Ovary (tissue), 9 donors: ENCODE results near the gene ITGB6. TPM values are rescaled to one million over a fixed set of nuclear protein-coding genes. Genes with fewer than 3 reads are reported as not detected.
"Not testable (repeated sequence)": the region's sequence is repeated elsewhere in the genome, so short reads cannot be mapped to it uniquely, and the experiment has no call there.

Source experiments
- DNase-seq, 5 donors: peaks; one replicate each; pipeline ENCODE4 v3.0.0-alpha.2; 2019 to 2020
- H3K27ac ChIP-seq, 2 donors: fragments of 200-600 bp; one replicate each; pipeline versions ENCODE4 v1.5.1 to v1.8.0; 2019 to 2022
- H3K27me3 ChIP-seq: fragments of 200-600 bp; one replicate; pipeline ENCODE4 v1.8.0; 2022
- H3K36me3 ChIP-seq: fragments of 200-600 bp; sonication (generic); one replicate; pipeline ENCODE4 v1.5.1; 2019
- H3K4me1 ChIP-seq: one replicate; pipeline ENCODE4 v1.8.1; 2013; ENCODE audit warnings: mild to moderate bottlenecking, moderate library complexity; ENCODE audit not compliant: insufficient read depth
- H3K4me3 ChIP-seq: fragments of 200-600 bp; sonication (generic); one replicate; pipeline ENCODE4 v1.5.1; 2017
- H3K9me3 ChIP-seq, 2 donors: fragments of 200-600 bp in 1 of 2; sonication (generic) in 1 of 2; one replicate each; pipeline versions ENCODE4 v1.5.1 to v1.8.1; 2013 to 2019; ENCODE audit warnings: mild to moderate bottlenecking in 1 of 2, moderate library complexity in 1 of 2
- CTCF ChIP-seq, 3 donors: fragments of 450-650 bp in 2 of 3; fragments of 200-600 bp in 1 of 3; IDR thresholded peaks; one replicate each; pipeline versions ENCODE4 v1.5.1 to v1.8.0; 2016 to 2022; ENCODE audit warnings: antibody characterized with exemption in 3 of 3, mild to moderate bottlenecking in 1 of 3
- EP300 ChIP-seq: sonication (generic); formaldehyde crosslinking; IDR thresholded peaks from one replicate; pipeline ENCODE4 v1.6.1; 2017; ENCODE audit warnings: antibody characterized with exemption
- POLR2A ChIP-seq: fragments of 450-650 bp; IDR thresholded peaks from one replicate; pipeline ENCODE4 v1.6.1; 2017; ENCODE audit warnings: antibody characterized with exemption, mild to moderate bottlenecking, moderate library complexity
- WGBS, 3 donors: extraction: QIAGEN DNeasy Blood & Tissue Kit in 1 of 3; methylation state at CpG; one replicate each; pipeline versions ENCODE4 v1.1.5 to v1.1.7; 2013 to 2017; 5-methylcytosine and 5-hydroxymethylcytosine counted together
- intact Hi-C, 4 donors: fragments of 100-400 bp; cut with DNase I; formaldehyde crosslinking; loops; one replicate each; pipeline versions ENCODE4 v1.11.0 to v1.15.1; 2022 to 2023
- polyA plus RNA-seq, 2 donors: library from polyadenylated mRNA; stranded (reverse); fragments of 200-250 nt in 1 of 2; fragments of 350-450 nt in 1 of 2; fragmentation: Illumina TruSeq in 1 of 2; extraction: RNeasy Lipid Tissue Mini Kit (QIAGEN cat#74804) in 1 of 2; gene quantifications; one replicate each; pipeline ENCODE4 v1.2.3, GENCODE V29; 2013 to 2014
- total RNA-seq, 7 donors: library from RNA; depleted of rRNA in 2 of 7; stranded (reverse); fragments of >200 nt in 2 of 7; fragmentation: NEBNext Ultra II Directional in 3 of 7; extraction: Animal tissue kit (Norgen Biotek cat#: 25700) in 3 of 7; gene quantifications; one replicate each; pipeline versions ENCODE4 v1.1.0 to v1.2.4, GENCODE V29; 2016 to 2023
- donor health status: DM: no; HTN: no; CAD: no; lungs with moderate emphysema.
- donor health status: DM: no; HTN: no; CAD: no.
- donor health status: Bipolar disorder and iron deficiency.
- donor health status: DM: yes; HTN: yes; CAD: no.
- donor health status: DM: no; HTN: no; CAD: no.
- donor health status: DM: yes; HTN: yes; CAD: no.

The ITGB6 gene
- total and polyA plus RNA-seq, 9 donors = 0.17 to 3.6 (median 0.36) TPM; not detected in 5

- Histone ChIP-seq H3K27ac (peak overlapping the region in 1 of 2 donors; percentile 41), H3K9me3 (no peaks in the 10 kb centered on the region), H3K36me3 (no peaks in the 10 kb centered on the region), H3K4me1 (peaks cover 6% of the 10 kb centered on the region), H3K27me3 (no peaks in the 10 kb centered on the region), H3K4me3 (peak overlapping the region; percentile 14)
- WGBS, 3 donors = 30 to 34% (median 32%) methylated on average over 13 of the region's 13 CpGs
- no peak for DNase-seq
- TF ChIP-seq POLR2A (no peak), CTCF (IDR thresholded peaks at IDR 0.05) (no peak), EP300 (no peak)
- intact Hi-C loops = no loop called here
Measured at GRCh38 chr2:160157861-160158829, 41.9 kb downstream of the ITGB6 start.

- Histone ChIP-seq H3K9me3 (no peaks in the 10 kb centered on the region), H3K4me3 (no peak overlapping the region), H3K27ac (no peak overlapping the region), H3K36me3 (no peaks in the 10 kb centered on the region), H3K27me3 (no peaks in the 10 kb centered on the region), H3K4me1 (peaks cover 6% of the 10 kb centered on the region)
- intact Hi-C loops = no loop called here
- no peak for TF ChIP-seq POLR2A
- TF ChIP-seq EP300 = no peak
- no peak for TF ChIP-seq CTCF (IDR thresholded peaks at IDR 0.05)
- DNase-seq = no peak
- 75 to 89% (median 83%) methylated on average over 2 of the region's 2 CpGs for WGBS, 3 donors
Measured at GRCh38 chr2:160156665-160157064, 43.4 kb downstream of the ITGB6 start.

GRCh38 chr2:160156100-160156499 lies 44.0 kb downstream of the ITGB6 start:
- Histone ChIP-seq H3K4me1 (peaks cover 6% of the 10 kb centered on the region), H3K36me3 (no peaks in the 10 kb centered on the region), H3K27ac (no peak overlapping the region), H3K9me3 (no peaks in the 10 kb centered on the region), H3K27me3 (no peaks in the 10 kb centered on the region), H3K4me3 (no peak overlapping the region)
- intact Hi-C loops = no loop called here
- TF ChIP-seq CTCF (IDR thresholded peaks at IDR 0.05) (no peak), POLR2A (no peak), EP300 (no peak)
- no peak for DNase-seq
- 88 to 94% (median 92%) methylated on average over 4 of the region's 4 CpGs for WGBS, 3 donors

GRCh38 chr2:160148419-160148818 lies 51.7 kb downstream of the ITGB6 start:
- H3K27me3 ChIP-seq, H3K4me3 ChIP-seq, H3K9me3 ChIP-seq, H3K27ac ChIP-seq, H3K36me3 ChIP-seq, DNase-seq, H3K4me1 ChIP-seq, intact Hi-C loops: not testable (repeated sequence)
- WGBS, 3 donors = 87 to 91% (median 87%) methylated on average over 8 of the region's 8 CpGs

- Histone ChIP-seq H3K36me3 (no peaks in the 10 kb centered on the region), H3K9me3 (no peaks in the 10 kb centered on the region), H3K4me3 (no peak overlapping the region), H3K4me1 (no peaks in the 10 kb centered on the region), H3K27ac (no peak overlapping the region), H3K27me3 (no peaks in the 10 kb centered on the region)
- intact Hi-C loops = no loop called here
- TF ChIP-seq POLR2A (no peak), CTCF (IDR thresholded peaks at IDR 0.05) (no peak), EP300 (no peak)
- 79 to 90% (median 88%) methylated on average over 2 of the region's 2 CpGs for WGBS, 3 donors
- DNase-seq = no peak
Measured at GRCh38 chr2:160145471-160145870, 54.6 kb downstream of the ITGB6 start.
